ENCODE results near the gene GLRX2.

GLRX2 gene

GRCh38 chr1:193113992-193114332, 8.7 kb upstream of the GLRX2 start:
- no peak overlapping the region for H3K4me3 ChIP-seq (ENCODE audit: low read depth, low read length)
- no peak for DNase-seq (ENCODE audit: low read depth)

GRCh38 chr1:193113258-193113991, 8.2 kb upstream of the GLRX2 start:
- no peak for DNase-seq (ENCODE audit: low read depth)
- H3K4me3 ChIP-seq (ENCODE audit: low read depth, low read length), result no peak overlapping the region

GRCh38 chr1:193111641-193112090, 6.5 kb upstream of the GLRX2 start:
- no peak overlapping the region for H3K4me3 ChIP-seq (ENCODE audit: low read depth, low read length)
- peak; percentile 69 for DNase-seq (ENCODE audit: low read depth)

- DNase-seq (ENCODE audit: low read depth), result no peak
- H3K4me3 ChIP-seq (ENCODE audit: low read depth, low read length), result no peak overlapping the region
These were observed 5.7 kb upstream of the GLRX2 start for GRCh38 chr1:193110864-193111263.

GRCh38 chr1:193110246-193110645, 5.0 kb upstream of the GLRX2 start:
- H3K4me3 ChIP-seq (ENCODE audit: low read depth, low read length), result no peak overlapping the region
- DNase-seq (ENCODE audit: low read depth), result no peak

GRCh38 chr1:193109619-193110018, 4.4 kb upstream of the GLRX2 start:
- no peak overlapping the region for H3K4me3 ChIP-seq (ENCODE audit: low read depth, low read length)
- no peak for DNase-seq (ENCODE audit: low read depth)

- DNase-seq (ENCODE audit: low read depth), result no peak
- H3K4me3 ChIP-seq (ENCODE audit: low read depth, low read length), result no peak overlapping the region
These were observed 3.3 kb upstream of the GLRX2 start for GRCh38 chr1:193108471-193108870.

- no peak for DNase-seq (ENCODE audit: low read depth)
- H3K4me3 ChIP-seq (ENCODE audit: low read depth, low read length), result peak overlapping the region; percentile 68
These were observed 585 bp upstream of the GLRX2 start for GRCh38 chr1:193105821-193106177.

- H3K4me3 ChIP-seq (ENCODE audit: low read depth, low read length), result peak overlapping the region; percentile 68
- DNase-seq (ENCODE audit: low read depth), result no peak
These were observed 710 bp downstream of the GLRX2 start for GRCh38 chr1:193104502-193104906.

- peak overlapping the region; percentile 68 for H3K4me3 ChIP-seq (ENCODE audit: low read depth, low read length)
- DNase-seq (ENCODE audit: low read depth), result no peak
These were observed 1.3 kb downstream of the GLRX2 start for GRCh38 chr1:193103759-193104501.

GRCh38 chr1:193102662-193103061, 2.6 kb downstream of the GLRX2 start:
- no peak overlapping the region for H3K4me3 ChIP-seq (ENCODE audit: low read depth, low read length)

GRCh38 chr1:193094112-193094511, 11.1 kb downstream of the GLRX2 start:
- no peak for DNase-seq (ENCODE audit: low read depth)

More at GRCh38 chr1:193102662-193103061, 2.6 kb downstream of the GLRX2 start:
- DNase-seq (ENCODE audit: low read depth), result no peak

GRCh38 chr1:193090865-193091264, 14.3 kb downstream of the GLRX2 start:
- no peak for DNase-seq (ENCODE audit: low read depth)

More at GRCh38 chr1:193094112-193094511, 11.1 kb downstream of the GLRX2 start:
- no peak overlapping the region for H3K4me3 ChIP-seq (ENCODE audit: low read depth, low read length)

GRCh38 chr1:193087893-193088292, 17.3 kb downstream of the GLRX2 start:
- DNase-seq (ENCODE audit: low read depth), result no peak
- H3K4me3 ChIP-seq (ENCODE audit: low read depth, low read length), result no peak overlapping the region

More at GRCh38 chr1:193090865-193091264, 14.3 kb downstream of the GLRX2 start:
- H3K4me3 ChIP-seq (ENCODE audit: low read depth, low read length), result no peak overlapping the region

GRCh38 chr1:193086342-193086741, 18.9 kb downstream of the GLRX2 start:
- no peak overlapping the region for H3K4me3 ChIP-seq (ENCODE audit: low read depth, low read length)
- DNase-seq (ENCODE audit: low read depth), result no peak

GRCh38 chr1:193085263-193085662, 20.0 kb downstream of the GLRX2 start:
- H3K4me3 ChIP-seq (ENCODE audit: low read depth, low read length), result no peak overlapping the region
- DNase-seq (ENCODE audit: low read depth), result no peak

- DNase-seq (ENCODE audit: low read depth), result no peak
- no peak overlapping the region for H3K4me3 ChIP-seq (ENCODE audit: low read depth, low read length)
These were observed 21.7 kb downstream of the GLRX2 start for GRCh38 chr1:193083365-193084088.

- H3K4me3 ChIP-seq (ENCODE audit: low read depth, low read length), result no peak overlapping the region
- no peak for DNase-seq (ENCODE audit: low read depth)
These were observed 26.0 kb downstream of the GLRX2 start for GRCh38 chr1:193079187-193079586.

GRCh38 chr1:193077991-193078390, 27.2 kb downstream of the GLRX2 start:
- no peak overlapping the region for H3K4me3 ChIP-seq (ENCODE audit: low read depth, low read length)
- DNase-seq (ENCODE audit: low read depth), result no peak

GRCh38 chr1:193070942-193071341, 34.3 kb downstream of the GLRX2 start:
- no peak overlapping the region for H3K4me3 ChIP-seq (ENCODE audit: low read depth, low read length)
- DNase-seq (ENCODE audit: low read depth), result no peak
